H54 (cell line): ENCODE results near the gene MGRN1.
A peak's percentile ranks its signal among the peaks of the same experiment; 100 is the strongest.

Experiments
- DNase-seq: peaks from one replicate; pipeline ENCODE4 v3.0.0; 2011; ENCODE audit warnings: low spot score, mixed read lengths; ENCODE audit not compliant: insufficient read length
- FAIRE-seq: peaks from 3 replicates; lab custom pipeline; 2011; peaks lifted over from hg19 to GRCh38; lab: Jason Lieb, UNC
- POLR2A ChIP-seq: IDR thresholded peaks from 2 replicates; pipeline ENCODE4 v1.6.1; 2011; ENCODE audit warnings: low read depth, mild to moderate bottlenecking, low read length

Gene MGRN1

DNA sequence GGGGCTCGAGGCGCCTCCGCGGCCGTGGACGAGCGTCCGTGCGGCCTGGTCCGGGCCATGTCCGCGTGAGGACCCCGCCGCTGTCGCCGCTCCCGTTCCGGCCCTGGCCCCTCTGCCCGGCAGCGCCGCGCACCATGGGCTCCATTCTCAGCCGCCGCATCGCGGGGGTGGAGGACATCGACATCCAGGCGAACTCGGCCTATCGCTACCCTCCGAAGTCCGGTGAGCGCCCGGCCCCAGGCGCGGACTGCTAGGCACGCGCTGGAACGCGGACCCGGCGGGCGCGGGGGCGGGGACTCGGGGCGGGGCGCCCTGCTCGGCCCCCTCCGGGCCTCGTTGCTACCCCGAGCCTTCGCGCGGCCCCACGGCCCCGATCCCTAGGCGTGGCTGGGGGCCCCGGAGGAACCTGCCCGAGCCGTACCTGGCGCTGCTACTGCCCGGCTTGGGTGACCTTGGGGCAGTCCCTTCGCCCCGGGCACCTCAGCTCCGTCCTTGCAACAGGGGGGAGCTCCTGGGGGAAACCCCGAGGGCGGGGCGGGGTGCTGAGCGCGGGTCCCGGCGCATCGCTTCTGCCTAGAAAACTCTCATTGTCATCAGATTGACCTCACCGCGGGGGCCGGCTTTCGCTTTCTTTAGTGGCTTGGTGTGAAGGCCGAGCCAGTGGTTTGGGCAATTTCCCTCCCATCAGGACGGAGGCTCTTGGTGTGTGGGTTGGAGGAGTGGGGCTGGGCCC, 367 bp downstream of the MGRN1 start:
- peak; percentile 97 for TF ChIP-seq POLR2A
- DNase-seq (no peak), FAIRE-seq (no peak)

DNA sequence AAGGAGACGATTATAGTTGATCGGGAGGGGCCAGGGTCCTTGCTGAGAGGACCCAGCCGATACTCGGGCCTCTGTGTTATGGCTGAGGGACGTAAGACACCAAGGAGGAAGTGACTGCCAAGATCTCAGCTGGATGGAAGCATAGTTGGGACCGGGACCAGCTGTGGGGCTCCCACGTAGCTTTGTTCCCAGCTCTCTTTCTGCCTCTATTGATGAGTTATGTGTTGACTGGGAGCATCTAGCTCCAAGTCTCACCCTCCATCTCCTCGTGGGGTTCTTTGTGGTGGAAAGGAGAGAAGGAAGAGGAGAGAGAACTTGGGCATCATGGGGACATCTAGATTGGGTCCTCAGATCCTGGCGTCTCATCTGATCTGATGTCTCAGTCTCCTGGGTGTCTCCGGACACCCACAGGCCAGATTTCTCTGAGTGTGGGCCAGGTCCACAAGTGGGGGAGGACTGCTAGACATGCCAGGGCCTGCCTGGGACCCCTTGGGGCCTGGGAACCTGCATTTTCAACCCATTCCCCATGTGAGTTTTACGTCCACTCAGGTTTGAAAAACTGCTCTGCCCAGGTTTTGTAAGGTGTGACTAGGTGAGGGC, 1.0 kb downstream of the MGRN1 start:
- DNase-seq (no peak), FAIRE-seq (no peak)
- no peak for TF ChIP-seq POLR2A

DNA sequence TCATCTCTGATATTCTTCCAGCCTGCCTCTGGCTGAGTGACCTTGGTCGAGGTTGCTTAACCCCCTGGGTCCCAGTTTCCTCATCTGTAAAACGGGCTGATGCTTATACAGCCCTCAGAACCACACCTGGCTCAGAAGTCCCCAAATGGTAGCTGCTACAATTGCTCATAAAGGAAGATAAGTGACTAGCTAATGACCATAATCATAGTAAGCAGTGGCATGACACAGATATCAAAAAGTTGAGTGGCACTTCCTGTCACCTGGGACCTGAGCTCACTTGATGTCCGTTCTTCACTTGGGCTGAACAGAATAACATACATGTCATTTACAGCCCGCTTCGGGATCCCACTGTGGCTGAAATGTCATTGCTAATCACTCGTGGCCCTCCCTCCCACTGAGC, 1.8 kb downstream of the MGRN1 start:
- no peak for FAIRE-seq
- no peak for TF ChIP-seq POLR2A

DNA sequence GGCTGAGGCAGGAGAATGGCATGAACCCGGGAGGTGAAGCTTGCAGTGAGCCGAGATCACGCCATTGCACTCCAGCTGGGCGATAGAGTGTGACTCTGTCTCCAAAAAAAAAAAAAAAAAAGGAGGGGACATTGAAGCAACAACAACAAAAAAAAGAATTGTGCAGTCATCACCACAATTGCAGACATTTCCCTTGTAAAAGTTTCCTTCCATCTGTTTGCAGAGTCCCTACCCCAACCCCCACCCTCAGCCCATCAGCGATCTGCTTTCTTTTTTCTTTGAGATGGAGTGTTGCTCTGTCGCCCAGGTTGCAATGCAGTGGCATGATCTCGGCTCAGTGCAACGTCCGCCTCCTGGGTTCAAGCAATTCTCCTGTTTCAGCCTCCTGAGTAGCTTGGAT, 3.7 kb downstream of the MGRN1 start:
- DNase-seq (no peak), FAIRE-seq (no peak)
- TF ChIP-seq POLR2A, result no peak

More for the DNA sequence above, 1.8 kb downstream of the MGRN1 start:
- DNase-seq, result no peak

DNA sequence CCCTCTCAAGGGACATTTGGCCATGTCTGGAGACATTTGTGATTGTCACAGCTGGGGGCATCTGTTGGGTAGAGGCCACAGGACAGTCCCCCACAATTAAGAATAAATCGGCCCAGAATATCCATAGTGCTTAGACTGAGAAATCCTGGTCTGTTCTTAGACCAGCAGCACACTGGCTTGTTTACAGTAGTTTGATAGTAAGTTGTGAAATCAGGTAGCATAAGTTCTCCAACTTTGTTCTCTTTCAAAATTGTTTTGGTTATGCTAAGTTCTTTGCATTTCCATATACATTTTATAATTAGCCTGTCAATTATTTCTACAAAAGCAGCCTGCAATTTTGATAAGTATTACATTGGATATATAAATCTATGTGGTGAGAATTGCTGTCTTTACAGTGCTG, 6.8 kb downstream of the MGRN1 start:
- FAIRE-seq, result no peak
- no peak for DNase-seq
- TF ChIP-seq POLR2A, result no peak

DNA sequence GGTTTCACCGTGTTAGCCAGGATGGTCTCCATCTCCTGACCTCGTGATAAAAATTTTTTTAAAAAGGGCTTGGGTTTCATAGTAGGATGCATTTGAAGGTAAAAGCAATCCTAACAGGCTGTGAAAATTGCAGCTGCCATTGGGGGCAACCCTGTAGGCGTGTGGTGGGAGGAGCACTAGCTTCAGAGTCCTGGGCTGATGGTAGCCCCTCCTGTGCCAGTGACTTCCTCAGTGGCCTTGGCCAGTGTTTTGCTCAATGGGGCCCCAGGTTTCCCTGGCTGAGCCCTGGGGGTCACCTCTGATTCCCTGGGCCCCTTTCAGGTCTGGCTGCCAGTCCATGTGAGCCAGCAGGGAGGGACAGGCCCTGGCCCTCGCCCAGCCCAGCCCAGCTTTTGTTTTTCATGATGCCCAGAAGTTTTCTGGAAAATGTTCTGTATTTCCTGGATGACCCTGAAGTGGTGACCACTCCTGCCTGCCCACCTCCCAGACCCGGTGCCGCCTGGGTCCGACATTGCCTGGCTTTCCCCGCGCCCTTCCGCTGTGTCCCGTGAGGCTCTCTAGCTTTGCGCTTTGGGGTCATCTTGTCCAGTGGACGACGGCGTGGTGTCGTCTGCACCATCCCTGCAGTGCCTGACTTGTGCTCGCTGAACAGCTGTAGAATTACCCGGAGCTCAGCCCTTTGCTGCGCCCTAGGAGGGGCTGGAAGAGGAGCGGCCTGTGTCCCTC, 9.4 kb downstream of the MGRN1 start:
- no peak for TF ChIP-seq POLR2A
- DNase-seq (no peak), FAIRE-seq (no peak)

DNA sequence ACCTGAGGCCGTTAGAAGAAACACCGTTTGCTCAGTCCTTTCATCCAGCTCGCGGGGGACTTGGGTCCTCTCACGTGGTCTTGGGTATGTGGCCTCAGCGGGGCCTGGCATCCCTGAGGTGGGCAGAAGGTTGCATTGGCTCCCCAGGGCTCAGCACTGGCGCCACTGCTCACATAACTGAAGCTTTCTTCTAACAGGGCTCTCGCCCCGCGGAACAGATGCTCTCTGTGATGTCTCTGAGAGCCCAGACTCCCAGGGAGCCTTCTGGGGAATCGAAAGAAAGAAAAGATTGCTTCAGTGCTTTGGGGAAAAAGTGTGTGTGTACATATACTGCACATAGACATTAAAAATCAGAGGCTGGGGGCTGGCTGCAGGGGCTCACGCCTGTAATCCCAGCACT, 10.1 kb downstream of the MGRN1 start:
- no peak for FAIRE-seq
- no peak for TF ChIP-seq POLR2A
- no peak for DNase-seq

DNA sequence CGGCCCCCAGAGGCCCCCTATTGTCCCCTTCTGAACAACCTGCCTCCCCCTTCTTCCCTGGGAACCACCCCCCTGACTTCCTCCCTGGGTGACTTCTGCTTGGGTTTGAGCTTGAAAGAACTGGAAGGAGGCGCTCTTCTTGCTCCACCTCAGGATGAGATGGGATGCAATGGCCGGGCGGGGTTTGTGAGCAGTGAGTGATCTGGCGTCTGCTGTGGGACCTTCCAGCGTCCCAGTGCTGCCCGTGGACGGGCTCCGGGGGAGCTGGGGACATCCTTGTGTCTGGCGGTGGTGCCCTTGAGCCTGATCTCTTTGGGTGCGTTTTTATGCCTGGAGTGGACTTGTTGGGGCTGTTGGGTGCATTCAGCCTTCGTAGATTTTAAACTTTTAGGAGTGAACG, 11.6 kb downstream of the MGRN1 start:
- DNase-seq (no peak), FAIRE-seq (no peak)
- TF ChIP-seq POLR2A, result no peak

DNA sequence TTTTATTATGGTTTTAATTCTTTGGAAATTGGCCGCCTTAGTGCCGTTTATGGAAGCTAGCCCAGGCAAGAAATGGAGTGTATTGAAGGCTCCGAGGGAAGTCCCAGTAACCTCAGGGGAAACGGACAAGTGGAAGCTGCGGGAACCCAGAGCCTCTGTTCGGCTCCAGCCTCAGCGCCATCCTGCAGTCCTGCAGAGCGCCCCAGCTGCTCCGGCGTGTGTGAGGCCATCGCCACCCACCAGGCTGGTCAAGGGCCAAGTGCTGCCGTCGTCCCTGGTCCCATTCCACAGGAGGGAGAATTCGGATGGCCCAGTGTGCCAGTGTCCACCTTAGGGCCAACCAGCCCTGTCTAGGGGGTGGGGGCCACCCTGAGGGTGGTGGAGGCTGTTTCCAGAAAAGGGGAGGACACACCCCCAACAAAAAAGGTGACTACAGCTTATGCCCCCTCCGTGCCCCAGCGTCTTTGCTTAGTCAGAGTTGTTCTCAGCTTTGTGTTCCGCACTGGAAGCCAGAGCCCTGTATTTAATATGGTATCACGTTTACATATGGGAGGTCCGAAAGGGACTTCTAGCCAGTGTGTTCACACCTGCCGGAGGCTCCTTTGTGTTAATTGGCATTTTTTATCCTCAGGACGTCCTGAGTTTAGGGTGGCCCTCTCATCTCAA, 13.0 kb downstream of the MGRN1 start:
- TF ChIP-seq POLR2A, result no peak
- FAIRE-seq (no peak), DNase-seq (no peak)

DNA sequence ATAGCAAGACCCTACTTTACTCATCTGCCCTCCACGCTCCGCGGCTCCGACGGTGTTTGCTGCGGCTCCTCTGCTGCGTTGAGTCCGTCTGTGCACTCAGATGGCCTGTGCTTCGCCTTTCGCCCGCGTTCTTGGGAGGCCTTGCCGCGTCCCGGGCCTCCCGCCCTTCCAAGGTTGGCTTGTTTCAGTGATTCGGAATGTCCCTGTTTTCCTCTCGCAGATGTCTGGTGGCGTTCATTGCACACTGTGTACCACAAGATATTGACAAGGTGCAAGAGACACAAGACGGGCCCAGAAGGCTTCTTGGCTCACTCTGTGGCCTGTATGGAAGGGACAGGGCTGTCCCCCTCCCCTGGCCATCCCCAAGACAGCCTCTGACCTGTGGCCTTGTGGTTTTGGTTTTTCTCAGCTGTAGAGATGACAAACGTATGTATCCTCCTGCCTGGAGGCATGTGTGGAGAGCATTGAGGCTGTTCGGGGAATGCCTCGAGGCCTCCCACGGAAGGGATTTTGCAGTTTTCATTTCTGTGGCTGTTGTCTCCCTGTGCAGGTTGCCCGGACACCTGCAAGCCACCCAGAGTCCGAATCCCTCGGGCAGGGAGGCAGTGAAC, 15.4 kb downstream of the MGRN1 start:
- no peak for TF ChIP-seq POLR2A
- DNase-seq (no peak), FAIRE-seq (no peak)

DNA sequence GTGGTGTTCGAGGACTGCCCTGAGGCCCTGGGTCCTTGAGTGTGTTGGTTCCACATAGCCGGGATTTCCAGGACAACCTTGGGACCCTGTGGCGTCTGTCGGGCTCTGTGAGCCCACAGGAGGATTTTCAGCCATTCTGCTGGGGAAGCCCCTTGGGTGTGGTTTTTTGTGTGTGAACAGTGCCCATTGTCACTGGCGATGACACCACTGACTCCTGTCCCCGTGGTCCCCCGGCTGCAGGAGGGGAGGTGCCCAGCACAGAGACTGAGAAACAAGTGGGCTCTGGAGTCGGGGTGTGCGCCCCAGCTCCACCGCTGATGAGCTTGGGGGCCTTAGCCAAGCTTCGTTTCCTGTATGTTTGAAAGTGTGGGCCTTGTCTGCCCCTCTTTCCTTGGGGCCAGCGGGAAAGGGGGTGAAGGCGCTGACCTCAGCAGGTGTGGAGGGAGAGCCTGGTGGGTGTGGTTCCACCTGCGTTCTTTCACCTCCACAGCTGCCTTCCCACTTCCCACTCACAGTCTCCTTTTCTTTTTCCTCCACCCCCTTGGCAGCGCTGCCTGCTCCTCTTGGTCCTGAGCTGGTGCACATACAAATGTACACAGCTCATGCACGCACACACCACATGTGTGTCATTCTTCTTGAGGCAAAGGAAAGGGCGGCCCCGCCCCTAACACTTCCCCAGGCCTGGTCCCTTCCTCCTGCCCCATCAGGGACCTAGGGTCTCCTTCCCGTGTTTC, 16.1 kb downstream of the MGRN1 start:
- no peak for TF ChIP-seq POLR2A
- DNase-seq (no peak), FAIRE-seq (no peak)

DNA sequence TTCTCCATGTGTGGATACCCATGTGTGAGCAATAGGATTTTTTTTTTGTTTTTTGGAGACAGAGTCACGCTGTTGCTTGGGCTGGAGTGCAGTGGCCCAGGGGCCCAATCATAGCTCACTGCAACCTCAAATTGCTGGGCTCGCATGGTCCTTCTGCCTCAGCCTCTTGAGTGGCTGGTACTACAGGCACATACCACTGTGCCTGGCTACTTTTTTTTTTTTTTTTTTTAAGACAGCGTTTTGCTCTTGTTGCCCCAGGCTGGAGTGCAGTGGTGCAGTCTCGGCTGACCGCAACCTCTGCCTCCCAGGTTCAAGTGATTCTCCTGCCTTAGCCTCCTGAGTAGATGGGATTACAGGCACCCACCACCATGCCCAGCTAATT, 16.7 kb downstream of the MGRN1 start:
- DNase-seq, result no peak
- no peak for FAIRE-seq
- TF ChIP-seq POLR2A, result no peak

DNA sequence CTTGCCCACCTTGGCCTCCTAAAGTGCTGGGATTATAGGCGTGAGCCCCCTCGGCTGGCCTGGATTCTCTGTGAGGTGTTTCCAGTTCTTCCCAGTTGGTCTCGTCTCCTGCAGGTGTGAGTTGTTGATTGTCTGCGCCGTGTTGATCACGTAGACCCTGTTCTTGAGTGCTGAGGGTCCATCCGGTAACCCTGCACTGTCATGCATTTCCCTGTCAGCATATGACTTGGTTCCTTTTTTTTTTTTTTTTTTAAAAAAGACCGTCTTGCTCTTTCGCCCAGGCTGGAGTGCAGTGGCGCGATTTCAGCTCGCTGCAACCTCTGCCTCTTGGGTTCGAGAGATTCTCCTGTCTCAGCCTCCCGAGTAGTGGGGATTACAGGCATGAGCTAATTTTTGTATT, 17.3 kb downstream of the MGRN1 start:
- TF ChIP-seq POLR2A, result no peak
- no peak for FAIRE-seq
- DNase-seq, result no peak
